ENCODE data around the gene CHTOP.
"Not testable (repeated sequence)": the region's sequence is repeated elsewhere in the genome, so short reads cannot be mapped to it uniquely, and the experiment has no call there.

CHTOP gene, protein sequence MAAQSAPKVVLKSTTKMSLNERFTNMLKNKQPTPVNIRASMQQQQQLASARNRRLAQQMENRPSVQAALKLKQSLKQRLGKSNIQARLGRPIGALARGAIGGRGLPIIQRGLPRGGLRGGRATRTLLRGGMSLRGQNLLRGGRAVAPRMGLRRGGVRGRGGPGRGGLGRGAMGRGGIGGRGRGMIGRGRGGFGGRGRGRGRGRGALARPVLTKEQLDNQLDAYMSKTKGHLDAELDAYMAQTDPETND

DNA sequence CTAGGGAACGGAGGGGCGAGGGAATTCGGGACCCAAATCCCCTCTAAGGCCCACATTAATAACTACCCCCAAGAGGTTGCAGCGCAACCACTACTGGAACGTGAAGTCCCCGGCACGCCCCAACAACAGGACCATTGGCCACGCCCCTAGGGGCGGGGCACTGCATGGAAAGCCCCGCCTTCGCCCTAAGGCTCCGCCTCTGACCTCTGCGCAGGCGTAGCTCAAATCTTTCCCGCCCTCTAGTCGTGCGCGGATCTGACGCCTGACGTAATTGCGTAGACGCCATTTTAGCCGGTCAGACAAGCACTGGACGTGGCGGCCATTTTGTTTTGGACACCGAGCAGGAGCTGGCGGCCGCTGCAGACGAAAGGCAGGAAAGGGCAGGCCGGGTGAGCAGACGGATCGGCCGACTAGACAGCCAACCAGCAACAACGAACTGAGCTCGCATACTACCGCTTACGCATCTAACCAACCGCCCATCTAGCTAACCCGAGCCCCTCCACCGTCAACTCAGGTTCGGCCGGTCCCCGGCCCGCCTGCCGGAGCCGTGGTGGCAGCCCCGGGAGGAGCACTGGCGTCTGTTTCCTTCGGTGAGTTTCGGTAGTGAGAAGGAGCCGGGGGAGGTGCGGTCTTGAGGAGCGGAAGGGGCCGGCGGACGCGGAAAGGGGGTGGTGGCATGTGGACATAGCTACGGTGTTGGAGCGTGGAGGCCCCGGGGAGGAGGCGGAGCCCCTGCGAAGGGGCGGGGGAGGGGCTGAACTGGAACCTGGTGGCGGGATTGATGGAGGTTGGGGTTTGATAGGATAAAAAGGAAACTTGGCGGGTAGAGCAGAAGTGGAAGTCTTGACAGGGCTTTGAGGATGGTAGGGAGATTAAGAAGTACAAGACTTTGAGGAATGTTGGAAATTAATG, at the start of gene CHTOP:
Gene CHTOP (plus strand): TSS at position 313 of the 912 bp plus-strand sequence. CDS start 2,523 bp downstream, outside the sequence.
- peak; percentile 97 for DNase-seq

DNA sequence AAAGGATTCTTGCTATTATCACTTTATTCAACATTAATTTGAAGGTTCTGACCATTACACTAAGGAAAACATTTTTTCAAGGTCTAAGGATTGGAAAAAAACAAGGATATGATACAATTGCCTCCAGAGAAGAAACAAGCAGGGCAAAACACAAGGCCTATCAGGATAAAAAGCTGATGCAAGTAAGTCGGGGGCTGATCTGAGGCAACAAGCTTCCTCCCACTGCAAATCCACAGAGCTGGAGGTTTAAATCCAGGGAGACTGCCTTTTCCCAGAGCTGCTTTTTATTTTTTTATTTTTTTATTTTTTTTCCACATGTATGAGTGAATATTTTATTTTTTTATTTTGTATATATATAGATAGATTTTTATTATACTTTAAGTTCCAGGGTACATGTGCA, 48.9 kb upstream of the CHTOP start:
- no peak for DNase-seq

DNA sequence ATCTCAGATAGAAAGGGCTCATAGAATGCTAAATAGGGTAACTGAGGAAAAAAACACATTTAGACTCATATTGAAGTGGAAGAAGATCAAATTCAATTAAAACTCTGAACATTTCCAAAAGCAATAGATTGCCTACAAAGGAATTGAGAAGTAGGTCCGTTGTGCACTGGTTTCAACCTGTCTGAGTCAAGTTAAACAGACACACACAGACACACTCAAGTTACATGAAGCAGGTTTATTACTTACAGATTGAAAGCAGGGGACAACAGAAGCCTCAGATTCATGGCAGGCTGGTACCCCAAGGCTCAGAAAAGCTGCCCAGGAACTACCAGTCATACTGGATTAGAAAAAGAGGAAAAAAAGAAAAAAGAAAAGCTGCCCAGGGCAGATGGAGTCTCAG, 47.5 kb upstream of the CHTOP start:
- no peak for DNase-seq

DNA sequence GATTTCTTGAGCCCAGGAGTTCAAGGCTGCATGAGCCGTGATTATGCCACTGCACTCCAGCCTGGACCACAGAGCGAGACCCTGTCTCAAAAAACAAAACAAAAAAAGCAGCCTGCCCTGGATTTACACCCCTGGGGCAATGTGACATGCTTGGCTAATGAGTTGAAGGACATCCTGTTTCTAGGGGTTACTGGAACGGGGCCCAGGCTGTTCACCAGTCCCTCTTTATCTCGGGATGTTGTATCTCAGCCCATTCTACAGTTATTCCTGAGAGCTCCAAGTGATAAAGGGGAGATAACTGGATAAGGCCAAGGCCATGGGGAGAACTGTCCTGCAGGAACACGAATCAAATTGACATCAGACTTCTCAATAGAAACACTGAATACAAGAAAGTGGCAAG, 46.6 kb upstream of the CHTOP start:
- DNase-seq: no peak

DNA sequence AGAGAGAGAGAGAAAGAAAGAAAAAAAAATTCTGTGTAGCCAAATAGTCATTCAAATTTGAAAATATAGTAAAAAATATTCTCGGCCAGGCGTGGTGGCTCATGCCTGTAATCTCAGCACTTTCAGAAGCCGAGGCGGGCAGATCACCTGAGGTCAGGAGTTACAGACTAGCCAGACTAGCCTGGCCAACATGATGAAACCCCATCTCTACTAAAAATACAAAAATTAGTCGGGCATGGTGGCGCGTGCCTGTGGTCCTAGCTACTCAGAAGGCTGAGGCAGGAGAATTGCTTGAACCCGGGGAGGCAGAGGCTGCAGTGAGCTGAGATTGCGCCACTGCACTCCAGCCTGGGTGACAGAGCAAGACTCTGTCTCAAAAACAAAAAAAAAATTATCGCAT, 45.8 kb upstream of the CHTOP start:
- DNase-seq: not testable (repeated sequence)

DNA sequence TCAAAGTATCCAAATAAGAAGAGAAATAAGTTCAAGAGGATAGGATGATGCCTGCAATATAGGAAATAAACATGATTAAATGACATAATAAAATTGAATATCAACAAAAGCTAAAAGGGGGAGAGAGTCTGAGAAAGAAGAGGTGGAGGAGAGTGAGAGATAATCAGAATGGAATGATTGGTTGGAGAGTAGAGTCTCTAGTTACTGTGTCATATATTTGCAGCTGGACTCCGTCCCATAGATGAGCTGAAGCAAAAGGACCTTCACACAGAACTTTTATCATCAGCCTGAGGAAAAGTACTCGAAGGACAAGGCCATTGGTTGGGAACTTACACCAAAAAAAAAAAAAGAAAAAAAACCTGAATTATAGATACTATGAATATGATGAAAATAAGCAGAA, 45.4 kb upstream of the CHTOP start:
- no peak for DNase-seq

DNA sequence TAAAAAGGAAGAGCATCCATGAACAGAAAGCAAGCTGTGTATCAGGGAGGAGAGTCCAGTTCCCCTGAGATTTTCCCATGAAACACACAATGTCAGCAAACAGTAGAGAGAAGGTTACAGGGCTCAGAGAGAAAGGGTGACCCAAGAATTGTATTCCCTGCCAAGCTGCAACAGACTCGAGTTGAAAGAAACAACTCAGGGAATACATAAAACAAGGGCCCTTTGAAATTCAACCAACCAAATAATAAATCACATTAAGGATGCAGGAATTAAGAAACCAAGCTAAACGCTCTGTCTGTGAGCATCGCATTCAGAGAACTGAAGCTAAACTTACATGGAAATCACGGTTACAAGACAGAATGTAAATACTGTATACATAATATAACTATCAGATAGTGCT, 41.1 kb upstream of the CHTOP start:
- no peak for DNase-seq

DNA sequence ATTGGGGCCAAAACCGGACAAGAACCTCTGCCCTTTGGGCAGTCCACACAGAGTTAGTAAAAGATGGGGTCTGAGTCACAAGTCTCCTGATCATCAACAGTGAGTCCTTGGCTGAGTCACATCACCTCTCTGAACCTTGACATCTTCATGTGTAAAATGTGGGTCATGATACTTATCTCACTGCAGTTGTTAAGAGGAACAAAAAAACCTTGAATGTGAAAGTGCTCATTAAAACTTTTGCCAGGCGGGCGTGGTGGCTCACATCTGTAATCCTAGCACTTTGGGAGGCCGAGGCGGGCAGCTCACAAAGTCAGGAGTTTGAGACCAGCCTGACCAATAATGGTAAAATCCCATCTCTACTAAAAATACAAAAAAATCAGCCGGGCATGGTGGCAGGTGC, 36.7 kb upstream of the CHTOP start:
- no peak for DNase-seq

DNA sequence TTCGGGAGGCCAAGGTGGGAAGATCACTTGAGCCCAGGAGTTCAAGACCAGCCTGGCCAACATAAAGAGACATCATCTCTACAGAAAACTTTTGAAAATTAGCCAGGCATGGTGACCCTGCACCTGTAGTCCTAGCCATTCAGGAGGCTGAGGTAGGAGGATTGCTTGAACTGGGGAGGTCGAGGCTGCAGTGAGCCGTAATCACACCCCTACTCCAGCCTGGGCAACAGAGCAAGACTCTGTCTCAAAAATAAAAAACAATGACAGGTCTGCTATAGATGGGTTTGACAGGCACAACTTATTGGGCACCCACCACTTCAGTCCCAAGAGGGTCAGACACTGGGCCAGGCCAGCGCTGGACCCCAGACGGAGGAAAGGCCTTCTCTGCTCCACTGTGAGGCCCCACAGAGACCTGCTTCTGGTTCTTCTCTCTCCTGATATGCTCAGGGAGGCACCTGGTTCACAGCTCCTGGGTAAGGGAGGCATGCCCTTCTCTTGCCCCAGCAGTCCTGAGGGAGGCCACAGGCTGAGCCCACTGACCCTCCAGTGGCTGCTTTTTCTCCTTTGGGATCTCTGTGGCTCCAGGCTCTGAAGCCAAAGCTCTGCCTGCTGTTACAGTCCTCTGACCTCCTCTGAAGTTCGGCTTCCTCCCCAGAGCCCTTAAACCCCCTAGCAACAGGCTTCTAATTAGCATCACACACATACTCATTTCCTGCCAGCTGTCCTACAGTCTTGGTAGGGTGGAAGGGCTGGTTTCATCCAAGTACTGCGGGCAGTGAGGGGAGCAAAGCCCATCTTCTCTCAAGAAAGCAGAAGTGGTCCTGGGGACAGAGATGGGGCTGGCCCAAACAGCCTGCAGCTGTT, 35.3 kb upstream of the CHTOP start:
- DNase-seq: no peak

DNA sequence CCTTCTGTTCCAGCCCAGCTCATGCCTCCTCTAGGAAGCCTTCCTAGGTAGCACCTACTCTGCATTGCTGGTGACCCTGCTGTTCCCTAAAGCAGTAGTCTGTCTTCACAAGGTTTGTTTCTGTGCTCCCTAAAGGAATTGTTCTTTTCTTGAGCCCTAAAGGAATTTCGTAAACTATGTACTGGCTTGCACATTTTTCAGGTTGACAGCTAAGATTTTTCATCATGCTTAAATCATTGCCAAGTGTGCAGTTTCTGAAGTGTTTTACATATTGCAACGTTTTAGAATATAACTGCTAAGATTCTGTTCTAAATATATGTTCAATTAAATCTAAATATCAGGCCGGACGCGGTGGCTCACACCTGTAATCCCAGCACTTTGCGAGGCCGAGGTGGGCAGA, 34.0 kb upstream of the CHTOP start:
- no peak for DNase-seq

DNA sequence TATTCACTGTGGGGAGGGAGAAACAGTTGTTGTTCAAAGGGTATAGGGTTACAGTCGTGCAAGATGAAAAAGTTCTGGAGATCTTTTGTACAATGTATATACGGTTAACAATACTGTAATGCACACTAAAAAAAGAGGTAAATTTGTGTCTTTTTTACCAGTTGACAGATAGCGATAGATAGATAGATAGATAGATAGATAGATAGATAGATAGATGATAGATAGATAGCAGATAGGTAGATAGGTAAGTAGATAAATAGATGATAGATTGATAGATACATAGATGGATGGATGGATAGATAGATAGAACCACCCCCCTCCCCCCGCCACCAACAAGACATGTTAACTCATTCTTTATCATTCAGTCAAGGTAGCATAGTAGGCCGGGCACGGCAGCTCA, 31.1 kb upstream of the CHTOP start:
- no peak for DNase-seq

DNA sequence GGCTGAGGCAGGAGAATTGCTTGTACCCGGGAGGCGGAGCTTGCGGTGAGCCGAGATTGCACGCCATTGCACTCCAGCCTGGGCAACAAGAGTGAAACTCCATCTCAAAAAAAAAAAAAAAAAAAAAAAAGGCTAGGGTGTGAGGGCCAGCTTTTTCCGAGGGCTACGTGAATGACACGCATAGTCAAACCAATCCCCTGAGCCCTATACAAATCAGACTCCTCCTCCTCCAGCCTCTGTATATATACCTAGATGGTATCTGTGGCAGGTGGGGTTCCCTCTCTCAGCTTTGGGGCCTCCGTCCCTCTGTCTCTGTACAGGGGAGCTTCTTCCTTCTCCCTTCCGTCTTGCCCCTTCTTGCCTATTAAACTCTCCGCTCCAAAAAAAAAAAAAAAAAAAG, 27.7 kb upstream of the CHTOP start:
- DNase-seq: no peak

DNA sequence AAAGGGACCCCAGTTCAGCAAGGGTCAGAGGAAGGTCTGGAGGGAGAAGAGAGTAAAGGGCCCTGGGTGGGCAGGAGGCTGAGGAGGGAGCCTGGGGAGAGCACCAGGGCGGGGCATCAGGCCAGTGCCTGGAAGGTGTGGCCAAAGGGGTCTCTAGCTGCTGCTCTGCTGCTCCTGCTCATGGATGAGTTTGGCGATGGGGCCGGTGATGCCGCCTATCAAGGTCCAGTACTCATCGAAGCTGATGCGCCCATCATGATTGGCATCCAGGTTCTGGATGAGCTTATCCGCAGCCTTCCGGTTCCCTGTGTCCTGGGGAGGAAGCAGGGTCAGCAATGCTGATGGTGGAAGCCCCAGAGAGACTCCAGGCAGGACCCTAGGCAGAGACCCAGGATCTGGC, 26.5 kb upstream of the CHTOP start:
- no peak for DNase-seq

DNA sequence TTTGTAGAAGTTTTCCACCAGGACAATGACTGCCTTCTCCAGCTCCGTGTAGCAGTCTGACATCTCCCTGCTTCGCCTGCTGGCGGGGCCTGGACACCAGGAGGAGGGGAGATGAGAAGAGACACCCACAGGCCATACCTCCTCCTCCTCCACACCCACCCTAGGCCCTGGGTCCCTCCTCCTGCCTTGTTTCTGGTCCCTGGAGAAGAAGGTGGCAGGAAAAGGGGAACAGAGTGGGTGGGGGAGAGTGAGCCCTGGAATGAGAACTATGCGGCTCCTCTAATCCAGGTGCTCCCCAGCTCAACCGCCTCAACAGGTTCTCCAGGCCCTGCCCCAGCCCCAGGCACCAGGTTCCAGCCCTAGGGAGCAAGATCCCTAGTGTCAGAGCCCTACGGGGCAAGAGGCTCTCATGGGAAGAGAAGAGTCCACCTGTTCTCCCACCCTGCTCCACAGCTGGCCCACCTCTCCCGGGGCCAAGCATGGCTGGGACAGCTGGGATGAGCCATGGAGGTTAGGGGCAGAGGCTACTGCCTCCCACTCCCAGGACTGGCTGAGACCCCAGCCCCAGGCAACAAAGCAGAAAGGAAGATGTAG, 25.7 kb upstream of the CHTOP start:
- DNase-seq: no peak

DNA sequence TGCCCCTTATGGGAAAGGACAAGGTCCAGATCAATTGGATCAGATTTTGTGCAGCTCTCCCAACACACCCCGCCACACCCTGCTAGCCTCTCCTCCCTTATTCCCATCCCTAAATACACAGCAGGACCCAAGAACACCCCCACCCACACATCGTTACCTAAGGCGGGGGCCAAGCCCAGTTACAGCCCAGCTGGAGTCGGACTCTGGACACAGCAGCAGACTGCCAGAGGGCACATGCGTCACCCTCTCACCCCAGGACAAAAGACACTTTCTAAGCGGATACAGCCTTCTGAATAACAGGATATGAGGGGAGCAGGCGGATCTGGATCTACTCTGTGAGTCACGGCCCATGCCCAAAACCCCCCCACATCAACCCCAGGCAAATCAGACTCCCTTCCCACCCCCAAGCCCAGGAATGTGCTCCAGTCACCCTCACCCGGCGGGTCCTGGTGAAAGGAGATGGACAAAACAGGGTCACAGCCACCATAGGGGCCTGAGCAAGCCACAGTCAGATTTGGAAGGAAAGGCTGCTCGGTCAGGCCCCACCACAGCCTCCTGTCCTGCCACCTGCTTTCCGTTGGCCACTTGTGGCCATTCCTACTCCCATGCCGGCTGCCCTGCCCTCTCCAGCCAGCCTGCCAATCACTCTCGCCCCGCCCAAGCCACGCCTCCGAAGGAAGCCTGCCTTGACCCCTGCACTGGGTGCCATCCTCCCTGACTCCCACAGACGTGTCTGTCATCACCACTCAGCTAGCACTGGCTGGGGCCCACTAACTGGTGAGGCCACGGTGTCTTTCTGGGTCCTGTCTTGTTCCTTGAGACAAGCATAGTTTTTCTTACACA, 24.9 kb upstream of the CHTOP start:
- DNase-seq: no peak

DNA sequence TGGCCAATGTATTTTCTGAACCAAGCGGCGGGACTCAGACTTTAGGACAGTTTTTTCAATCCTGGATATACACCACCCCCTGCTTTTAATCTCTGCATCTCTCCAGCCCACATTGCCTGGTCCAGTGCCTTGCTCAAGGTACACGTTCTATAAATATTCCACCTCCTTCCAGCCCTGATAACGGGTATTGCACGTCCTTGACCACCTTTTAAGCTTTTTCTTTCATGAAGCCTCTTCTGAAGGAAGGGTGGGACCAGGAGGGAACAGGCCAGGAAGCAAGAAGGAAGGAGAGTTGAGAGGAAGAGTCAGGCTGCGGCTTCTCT, 24.3 kb upstream of the CHTOP start:
- no peak for DNase-seq

DNA sequence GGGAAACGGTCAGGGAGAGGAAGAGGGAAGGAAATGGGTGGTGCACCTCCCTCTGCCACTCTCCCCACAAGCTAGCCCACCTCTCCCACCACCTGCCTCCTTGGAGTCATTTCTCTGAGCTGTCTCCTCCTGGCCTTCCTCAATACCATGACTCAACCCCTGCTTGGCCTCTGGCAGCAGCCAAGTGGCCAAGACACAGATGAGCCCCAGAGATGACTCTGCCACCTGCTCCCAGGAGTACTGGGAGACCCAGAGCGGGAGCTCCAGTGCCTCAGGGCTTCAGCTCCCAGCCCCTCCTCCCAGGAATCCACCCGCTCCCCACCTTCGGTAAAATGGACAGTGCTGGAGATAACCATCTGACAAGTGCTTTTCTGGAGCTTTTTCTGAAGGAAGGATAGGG, 23.5 kb upstream of the CHTOP start:
- DNase-seq: no peak

DNA sequence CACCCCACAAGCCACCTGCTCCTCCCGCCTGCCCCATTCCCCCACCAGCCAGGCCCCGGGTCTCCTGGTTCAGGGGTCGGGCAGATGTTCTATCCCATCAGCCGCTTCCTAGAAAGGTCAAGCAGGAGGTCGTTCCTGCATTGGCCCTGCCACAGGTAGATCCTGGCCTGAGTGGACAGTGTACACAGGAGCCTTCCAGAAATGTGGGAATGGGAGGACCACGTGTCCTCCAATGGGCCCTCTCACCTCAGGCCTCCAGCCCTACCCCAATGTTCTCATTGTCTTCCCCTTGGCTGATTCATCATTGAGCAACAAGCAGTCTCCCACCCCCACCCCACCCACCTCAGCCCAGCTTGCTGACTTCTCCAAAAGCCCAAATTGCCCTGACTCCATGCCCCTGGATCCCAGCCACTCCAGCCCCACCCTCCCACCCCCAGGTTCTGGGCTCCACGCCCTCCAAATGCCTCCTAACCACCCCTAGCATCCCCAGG, 23.0 kb upstream of the CHTOP start:
- no peak for DNase-seq

DNA sequence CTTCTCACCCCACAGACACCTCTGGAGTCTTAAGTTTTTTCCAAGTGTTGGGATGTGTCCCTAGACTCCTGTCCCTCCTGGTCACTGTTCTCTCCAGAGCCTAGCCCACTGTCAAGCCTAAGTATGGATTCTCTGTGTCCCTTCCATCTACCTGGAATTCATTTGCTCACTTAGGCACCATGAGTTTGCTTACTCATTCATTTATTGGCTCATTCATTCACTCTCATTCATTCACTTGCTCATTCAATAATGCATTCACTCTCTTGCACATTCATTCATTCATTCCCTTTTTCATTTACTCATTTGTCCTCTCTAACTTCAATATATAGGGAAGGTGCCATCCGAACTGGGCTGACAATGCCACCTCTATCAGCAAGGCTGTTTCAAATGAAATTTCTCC, 22.5 kb upstream of the CHTOP start:
- DNase-seq: no peak

DNA sequence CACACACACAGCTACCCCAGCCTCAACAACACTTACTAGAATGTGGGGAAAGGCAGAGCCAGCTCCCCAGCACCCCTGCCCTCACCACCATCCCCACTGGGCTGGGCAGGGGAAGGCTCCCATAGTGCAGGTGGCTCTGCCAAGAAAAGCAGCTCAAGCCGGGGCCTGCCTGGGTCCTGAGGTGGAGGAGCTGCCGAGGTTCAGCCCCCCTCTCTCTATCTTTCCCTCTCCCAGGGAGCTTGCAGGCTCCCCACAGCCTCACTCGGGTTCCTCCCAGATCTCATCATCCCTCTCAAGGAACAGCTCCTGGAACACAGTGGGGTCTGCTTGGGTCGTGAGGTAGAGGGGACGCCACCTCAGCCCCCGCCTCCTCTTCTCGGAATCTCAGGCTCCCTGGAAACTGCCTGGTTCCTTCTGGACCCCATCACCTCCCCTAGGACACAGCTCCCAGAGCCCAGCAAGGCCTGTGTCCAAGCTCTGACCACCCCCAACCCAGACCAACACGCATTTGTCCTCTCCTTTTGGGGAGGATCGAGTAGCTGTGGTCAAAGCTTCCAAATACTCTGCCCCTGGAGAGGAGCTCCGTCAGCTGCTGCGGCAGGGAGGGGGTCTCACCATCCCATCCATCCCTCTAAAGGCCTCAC, 21.6 kb upstream of the CHTOP start:
- DNase-seq: no peak

DNA sequence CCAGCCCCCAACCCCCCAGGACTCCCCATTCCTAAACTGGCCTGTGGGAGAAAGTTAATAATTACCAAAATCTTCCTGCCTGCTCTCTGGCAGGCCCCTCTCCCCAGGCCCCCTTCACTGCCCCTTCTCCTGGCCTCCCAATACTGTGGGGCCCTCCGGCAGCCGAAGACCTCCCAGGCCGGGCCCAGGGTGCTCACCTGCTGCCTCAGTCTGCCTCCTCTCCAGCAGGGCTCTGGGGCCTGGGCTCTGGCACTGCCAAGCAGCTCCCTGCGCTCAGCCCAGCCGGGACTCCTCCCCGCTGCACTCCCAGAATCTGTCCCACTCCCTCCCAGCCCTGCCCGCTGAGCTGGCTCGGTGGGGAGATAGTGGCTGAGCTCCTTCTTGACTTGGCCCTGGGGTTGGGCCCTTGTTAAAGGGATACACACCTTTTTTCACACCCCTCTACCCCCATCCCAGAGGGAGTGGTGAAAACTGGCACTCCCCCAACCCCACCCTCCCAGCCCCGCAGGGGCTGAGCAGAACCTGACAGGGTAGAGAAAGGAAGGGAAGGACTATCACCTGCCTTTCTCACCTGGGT, 21.0 kb upstream of the CHTOP start, which contains the start of gene S100A16:
Gene S100A16 (minus strand): TSS at position 383 of the 577 bp plus-strand sequence. CDS start 4,986 bp downstream, outside the sequence.
- DNase-seq: no peak
